HL-60/S4 (cell line): ENCODE results near the gene MFSD8.
"Not testable (repeated sequence)": the region's sequence is repeated elsewhere in the genome, so short reads cannot be mapped to it uniquely, and the experiment has no call there.

Experiments
- in situ Hi-C: fragments of 300-500 bp; cut with MboI; formaldehyde crosslinking; loops from 2 replicates; pipeline ENCODE4 v1.14.3; 2022; ENCODE audit warnings: low sequenced_read_pairs

The MFSD8 gene

DNA sequence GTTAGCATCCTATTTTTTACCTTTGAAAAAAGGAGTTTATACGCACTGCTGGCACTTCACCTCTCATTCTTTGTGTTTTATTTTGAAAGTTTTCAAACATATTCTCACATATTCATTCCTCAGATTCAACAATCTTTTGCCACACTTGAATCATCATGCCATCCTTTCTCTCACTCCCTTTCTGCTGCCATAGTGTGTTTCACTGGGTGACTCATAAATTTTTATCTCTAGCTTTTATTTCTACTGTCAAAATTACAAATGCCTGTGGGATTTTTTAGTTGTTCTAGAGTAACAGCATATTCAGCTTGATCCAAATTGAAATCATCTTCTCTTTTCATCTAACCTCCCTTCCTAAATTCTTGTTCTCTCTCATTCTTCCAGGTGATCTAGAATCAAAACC, 28.0 kb downstream of the MFSD8 start:
- in situ Hi-C loops, result no loop called here

DNA sequence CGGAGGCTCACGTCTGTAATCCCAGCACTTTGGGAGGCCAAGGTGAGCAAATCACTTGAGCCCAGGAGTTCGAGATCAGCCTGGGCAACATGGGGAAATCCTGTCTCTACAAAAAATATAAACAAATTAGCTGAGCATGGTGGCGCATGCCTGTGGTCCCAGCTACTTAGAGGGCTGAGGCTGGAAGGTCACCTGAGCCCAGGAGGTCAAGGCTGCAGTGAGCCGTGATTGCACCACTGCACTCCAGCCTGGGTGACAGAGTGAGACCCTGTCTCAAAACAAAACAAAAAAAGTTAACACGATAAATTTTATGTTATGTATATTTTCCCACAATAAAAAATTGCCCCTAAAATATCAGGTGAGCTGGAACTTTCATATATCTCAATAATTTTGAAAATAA, 33.1 kb downstream of the MFSD8 start:
- in situ Hi-C loops, result not testable (repeated sequence)

DNA sequence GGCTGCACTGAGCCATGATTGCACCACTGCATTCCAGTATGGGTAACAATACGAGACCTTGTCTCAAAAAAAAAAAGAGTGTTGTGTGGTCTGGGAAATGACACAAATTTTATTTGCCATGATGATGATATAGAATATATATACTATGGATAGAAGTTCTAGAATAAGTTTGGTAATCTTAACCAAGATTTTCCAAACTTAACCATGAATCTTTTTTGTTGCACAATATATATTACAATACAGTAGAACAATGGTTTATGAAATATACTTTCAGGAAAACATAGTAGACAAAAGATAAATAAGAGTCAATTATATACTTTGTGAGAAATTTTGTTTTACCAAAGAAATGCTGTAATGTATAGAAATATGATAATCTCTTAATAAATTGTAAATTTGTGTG, 34.8 kb downstream of the MFSD8 start:
- in situ Hi-C loops, result no loop called here

DNA sequence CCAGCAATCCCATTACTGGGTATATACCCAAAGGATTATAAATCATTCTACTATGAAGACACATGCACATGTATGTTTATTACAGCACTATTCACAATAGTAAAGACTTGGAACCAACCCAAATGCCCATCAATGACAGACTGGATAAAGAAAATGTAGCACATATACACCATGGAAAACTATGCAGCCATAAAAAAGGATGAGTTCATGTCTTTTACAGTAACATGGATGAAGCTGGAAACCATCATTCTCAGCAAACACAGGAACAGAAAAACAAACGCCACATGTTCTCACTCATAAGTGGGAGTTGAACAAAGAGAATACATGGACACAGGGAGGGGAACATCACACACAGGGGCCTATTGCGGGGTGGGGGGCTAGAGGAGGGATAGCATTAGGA, 39.3 kb downstream of the MFSD8 start:
- in situ Hi-C loops, result not testable (repeated sequence)

DNA sequence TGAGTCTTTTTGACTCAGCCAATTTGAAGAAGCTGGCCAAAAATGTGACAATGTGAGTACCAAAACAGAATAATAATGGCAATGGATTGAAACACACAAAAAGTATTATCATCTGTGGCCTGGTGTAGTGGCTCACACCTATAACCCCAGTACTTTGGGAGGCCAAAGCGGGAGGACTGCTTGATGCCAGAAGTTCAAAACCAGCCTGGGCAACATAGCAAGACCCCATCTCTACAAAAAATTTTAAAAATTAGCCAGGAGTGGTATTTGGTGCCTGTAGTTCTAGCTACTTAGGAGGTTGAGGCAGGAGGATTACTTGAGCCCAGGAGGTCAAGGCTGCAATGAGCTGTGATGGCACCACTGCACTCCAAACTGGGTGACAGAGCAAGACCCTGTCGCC, 42.7 kb downstream of the MFSD8 start:
- in situ Hi-C loops, result no loop called here

DNA sequence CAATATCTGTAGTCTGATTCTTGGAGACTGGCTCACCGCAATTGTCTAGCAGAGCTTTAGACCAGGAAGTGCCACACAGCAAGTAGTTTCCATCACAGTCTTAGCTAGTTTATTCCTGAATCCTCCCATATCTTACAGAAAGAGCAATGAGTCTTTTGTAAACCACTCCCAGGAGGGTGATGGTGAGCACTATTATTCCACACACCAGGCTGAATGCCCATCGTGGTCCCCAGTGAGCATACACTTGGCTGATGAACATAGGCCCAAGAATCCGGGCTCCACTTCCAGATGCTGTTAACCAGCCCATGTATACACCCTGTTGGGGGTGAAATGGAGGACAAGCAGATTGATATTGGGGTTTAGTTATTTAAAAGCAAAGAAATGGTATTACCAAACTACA, 44.5 kb downstream of the MFSD8 start:
- in situ Hi-C loops, result no loop called here

DNA sequence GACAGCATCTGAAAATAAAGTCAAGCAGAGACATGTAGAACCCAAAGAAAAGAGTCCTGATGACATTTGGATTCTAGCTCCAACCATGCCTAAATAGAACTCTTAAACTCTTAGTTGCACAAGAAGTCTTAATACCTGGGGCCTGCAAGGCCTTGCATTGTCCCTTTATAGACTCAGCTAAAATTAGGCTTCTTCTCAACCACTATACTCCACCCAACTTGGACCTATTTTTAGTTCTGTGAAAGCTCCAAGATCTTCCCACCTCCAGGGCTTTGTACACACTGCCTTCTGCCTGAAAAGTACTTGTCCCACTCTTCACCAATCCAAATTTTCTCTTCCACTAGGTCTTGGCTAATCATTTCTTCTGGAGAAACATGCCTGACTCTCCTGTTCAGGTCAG, 47.8 kb downstream of the MFSD8 start:
- in situ Hi-C loops, result no loop called here

DNA sequence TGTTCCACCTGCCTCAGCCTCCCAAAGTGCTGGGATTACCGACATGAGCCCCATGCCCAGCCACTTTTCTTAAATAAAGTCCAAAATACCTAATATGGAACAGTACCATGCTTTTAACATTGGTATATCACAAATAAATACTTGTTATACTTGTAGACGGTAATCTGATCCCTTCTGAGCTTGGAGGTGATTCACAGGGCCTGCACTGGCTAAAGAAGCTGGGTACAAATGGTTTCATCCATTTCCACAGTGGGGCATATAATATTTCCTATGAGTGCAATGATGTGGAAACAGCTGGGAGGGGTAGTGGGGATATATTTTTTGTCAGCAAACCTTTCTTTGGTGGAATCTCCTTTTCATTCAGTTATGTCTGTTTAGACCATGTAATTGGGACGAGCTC, 48.5 kb downstream of the MFSD8 start:
- in situ Hi-C loops, result no loop called here

DNA sequence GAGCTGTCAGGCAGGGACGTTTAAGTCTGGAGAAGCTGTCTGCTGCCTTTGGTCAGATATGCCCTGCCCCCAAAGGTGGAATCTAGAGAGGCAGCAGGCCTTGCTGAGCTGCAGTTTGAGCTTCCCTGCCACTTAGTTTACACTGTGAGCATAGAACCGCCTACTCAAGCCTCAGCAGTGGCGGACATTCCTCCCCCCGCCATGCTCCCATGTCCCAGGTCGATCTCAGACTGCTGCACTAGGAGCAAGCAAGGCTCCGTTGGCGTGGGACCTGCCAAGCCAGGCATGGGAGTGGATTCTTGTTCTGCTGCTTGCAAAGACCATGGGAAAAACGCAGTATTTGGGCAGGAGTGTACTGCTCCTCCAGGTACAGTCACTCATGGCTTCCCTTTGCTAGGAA, 59.9 kb downstream of the MFSD8 start:
- in situ Hi-C loops, result no loop called here

DNA sequence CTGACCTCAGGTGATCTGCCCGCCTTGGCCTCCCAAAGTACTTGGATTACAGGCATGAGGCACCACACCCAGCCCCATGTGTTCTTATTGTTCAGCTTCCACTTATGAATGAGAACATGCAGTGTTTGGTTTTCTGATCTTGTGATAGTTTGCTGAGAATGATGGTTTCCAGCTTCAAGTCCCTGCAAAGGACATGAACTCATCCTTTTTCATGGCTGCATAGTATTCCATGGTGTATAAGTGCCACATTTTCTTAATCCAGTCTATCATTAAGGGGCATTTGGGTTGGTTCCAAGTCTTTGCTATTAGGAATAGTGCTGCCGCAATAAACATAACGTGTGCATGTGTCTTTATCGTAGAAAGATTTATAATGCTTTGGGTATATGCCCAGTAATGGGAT, 65.3 kb downstream of the MFSD8 start:
- in situ Hi-C loops, result not testable (repeated sequence)

DNA sequence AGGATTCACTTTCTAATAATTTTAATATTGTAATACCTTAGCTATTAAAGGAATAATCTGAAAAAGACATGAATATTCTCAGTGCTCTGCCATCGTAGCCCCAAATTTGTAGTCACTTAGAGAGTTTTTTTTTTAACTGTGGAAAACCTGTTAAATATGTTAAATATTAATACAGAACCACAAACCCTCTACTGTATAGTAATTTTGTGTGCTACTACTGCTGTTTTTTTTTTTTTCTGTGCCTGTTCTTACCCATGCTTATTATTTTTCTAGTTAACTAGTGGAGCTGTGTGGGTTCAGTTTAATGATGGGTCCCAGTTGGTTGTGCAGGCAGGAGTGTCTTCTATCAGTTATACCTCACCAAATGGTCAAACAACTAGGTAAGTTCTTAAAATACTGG, 68.4 kb downstream of the MFSD8 start:
- in situ Hi-C loops, result no loop called here

DNA sequence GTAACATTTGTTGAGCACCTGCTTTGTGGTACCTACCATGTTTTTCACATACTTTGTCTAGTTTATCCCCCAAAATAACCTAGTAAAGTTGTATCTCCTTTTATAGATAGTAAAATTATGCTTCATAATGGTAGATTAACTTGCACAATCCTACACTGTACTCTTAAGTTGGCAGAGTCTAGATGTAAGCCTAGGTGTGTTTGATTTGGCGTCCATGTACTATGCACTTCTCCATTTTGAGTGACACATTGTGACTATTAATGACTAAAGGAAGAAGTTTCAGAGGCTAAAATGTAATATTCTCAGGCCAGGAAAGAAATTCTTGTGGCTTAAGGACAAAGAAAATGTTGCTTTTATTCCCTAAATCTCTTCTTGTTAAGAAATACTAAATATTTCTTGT, 68.9 kb downstream of the MFSD8 start:
- in situ Hi-C loops, result no loop called here

DNA sequence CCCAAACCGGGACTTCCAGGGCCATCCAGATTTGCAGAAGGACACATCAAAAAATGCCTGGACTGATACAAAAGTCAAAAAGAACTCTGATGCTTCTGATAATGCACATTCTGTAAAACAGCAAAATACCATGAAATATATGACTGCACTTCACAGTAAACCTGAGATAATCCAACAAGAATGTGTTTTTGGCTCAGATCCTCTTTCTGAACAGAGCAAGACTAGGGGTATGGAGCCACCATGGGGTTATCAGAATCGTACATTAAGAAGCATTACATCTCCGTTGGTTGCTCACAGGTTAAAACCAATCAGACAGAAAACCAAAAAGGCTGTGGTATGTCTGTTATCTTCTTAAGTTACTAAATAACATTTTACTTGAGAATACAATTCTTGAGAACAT, 75.1 kb downstream of the MFSD8 start:
- in situ Hi-C loops, result no loop called here

DNA sequence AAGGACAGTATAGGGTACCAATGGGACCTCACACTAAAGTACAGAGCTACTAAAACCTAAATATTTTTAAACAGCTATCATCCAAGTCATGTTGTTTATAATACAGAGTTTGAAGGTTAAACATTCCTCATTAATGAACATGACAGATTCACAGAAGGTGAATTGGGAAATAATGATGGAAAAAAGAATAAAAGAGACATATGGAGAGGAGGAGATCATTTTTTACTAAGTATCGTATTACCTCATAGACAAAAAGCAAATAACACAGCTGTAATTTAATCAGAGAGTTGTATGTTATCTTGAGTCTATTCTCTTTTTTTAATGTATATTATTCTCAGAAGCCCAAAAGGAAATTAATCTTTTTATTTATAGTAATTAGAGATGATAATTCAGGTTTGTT, 76.4 kb downstream of the MFSD8 start:
- in situ Hi-C loops, result no loop called here

DNA sequence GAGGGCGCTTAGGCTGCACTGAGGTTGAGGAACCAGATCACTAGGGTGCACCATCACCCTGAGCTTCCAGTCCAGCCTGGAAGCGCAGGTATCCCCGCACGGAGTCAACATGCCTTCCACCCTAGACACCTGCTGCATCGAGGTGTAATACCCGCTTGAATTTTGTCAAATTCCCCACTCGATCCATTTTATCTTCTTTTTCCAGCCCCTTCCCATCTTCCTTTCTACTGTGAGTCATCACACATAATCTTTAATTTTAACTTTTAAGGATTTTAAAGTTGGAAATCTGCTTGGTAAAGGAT, 83.5 kb downstream of the MFSD8 start:
- in situ Hi-C loops, result no loop called here

DNA sequence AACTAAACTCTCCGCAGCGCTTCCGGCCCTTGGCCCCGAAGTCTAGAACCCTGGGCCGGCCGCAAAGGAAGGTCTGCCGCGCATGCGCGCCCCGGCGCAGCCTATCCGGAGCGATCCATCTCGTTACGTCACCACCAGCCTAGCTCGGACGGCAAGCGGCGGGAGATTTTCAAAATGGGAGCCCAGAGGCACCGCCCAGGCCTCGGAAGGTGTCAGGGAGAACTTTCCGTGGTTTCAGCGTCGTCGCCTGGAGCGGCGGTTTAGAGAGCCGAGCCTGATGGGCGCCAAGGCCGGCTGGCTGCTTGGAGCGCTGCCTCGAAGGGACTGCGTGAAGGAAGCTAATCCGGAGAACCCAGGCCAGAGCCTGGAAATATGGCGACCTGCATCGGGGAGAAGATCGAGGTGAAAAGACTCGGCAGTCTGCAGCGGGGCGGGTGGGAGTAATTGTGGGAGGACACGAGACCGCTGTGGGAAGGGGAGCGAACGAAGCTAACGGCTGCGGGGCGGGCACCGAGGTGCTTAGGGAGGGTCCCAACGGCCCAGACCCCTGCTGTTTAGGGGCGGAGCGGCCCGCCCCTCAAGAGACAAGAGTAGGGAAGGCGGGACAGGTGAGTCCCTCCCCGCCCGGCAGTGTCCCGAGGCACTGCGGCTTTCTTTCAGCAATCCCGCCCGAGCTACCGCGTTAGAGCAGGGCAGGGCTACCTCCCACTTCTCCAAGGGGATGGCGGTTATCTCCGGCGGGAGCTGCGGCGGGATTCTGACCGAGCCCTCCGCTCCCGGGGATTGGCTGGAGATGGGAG, 84.0 kb downstream of the MFSD8 start, which contains the start of gene PLK4:
Gene PLK4, plus strand, starts transcription at position 131 of the 800 bp plus-strand sequence. Its CDS starts 242 bp downstream, at position 373.
- in situ Hi-C loops, result no loop called here

DNA sequence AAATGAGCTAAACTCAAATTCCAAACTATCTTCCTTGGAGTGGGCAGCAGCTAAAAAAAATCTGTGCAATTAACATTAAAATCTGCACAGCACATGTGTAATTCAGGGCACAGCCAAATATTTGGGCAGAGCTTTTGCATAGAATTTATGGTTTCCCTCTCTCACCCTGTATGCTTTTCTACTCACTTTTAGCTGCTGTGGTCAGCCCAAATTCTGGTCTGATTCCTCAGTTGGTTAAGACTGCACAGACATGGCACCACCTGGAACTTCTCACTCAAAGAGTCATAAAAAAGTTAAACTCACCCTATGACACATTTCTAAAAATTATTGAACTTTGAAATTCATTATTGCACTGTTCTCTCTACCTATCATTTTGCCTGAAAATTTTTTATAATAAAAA, 89.2 kb downstream of the MFSD8 start:
- in situ Hi-C loops, result no loop called here

DNA sequence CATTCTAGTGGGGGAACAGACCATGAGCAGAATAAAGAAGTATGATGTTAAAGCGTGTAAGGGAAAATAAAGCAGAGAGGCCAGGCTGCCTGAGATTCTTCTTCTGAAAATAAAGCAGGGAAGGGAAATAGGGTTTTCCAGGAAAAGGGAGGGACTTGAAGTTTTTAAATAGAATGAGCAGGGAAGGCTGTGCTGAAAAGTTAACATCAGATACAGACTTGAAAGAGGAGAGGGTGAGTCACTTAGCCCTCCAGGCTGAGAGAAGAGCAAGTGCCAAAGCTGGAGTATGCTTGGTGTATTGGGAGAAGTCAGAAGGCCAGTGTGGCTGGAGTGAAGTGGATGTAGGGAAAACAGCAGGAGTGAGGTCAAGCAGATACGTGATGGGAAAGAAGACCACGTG, 94.3 kb downstream of the MFSD8 start:
- in situ Hi-C loops, result no loop called here

DNA sequence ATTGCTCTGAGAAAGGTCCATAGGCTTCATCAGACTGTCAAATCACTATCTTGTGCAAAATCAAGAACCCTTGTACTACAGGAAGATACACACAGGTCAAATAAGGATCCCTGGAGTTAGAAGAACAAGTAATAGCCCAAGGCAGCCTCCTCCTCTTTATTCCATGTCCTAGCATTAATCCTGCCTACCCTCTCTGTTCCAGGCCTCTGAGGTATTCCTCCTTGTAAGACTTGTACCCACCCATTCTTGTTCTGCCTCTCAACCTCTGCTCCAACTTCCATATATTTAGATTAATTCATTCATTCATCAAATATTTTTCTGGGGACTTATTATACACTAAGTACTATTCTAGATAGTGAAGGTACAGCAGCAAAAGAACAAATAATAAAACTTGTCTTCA, 94.7 kb downstream of the MFSD8 start:
- in situ Hi-C loops, result no loop called here

DNA sequence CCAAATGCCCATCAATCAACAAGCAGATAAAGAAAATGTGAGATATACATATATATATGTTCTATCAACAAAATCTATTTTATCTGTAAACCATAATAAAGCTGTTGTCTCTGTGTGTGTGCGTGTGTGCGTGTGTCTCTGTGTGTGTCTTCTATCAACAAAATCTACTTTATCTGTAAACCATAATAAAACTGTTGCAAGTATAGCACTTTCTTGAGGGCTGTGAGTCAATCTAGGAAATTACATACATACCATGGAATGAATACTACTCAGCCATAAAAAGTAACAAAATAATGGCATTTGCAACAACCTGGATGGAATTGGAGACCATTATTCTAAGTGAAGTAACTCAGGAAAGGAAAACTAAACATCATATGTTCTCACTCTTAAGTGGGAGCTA, 96.8 kb downstream of the MFSD8 start:
- in situ Hi-C loops, result no loop called here
